Measurements from ENCODE around the gene FRMD5.

FRMD5 gene

GRCh38 chr15:44102675-44103254 is 92.3 kb downstream of the FRMD5 start:
- no peak overlapping the region for H3K4me3 ChIP-seq (ENCODE audit: low read length)
- DNase-seq (ENCODE audit: low read depth) = peak; percentile 87
- no peak for TF ChIP-seq CTCF (conservative IDR thresholded peaks at IDR 0.05; ENCODE audit: low read depth, low read length)

- no peak for TF ChIP-seq CTCF (conservative IDR thresholded peaks at IDR 0.05; ENCODE audit: low read depth, low read length)
Measured at GRCh38 chr15:44101944-44102343, 93.1 kb downstream of the FRMD5 start.

GRCh38 chr15:44101286-44101685 is 93.8 kb downstream of the FRMD5 start:
- no peak for DNase-seq (ENCODE audit: low read depth)
- no peak for TF ChIP-seq CTCF (conservative IDR thresholded peaks at IDR 0.05; ENCODE audit: low read depth, low read length)
- H3K4me3 ChIP-seq (ENCODE audit: low read length) = no peak overlapping the region

More at GRCh38 chr15:44101944-44102343, 93.1 kb downstream of the FRMD5 start:
- H3K4me3 ChIP-seq (ENCODE audit: low read length) = no peak overlapping the region
- peak; percentile 47 for DNase-seq (ENCODE audit: low read depth)

- no peak for DNase-seq (ENCODE audit: low read depth)
- TF ChIP-seq CTCF (conservative IDR thresholded peaks at IDR 0.05; ENCODE audit: low read depth, low read length) = no peak
- no peak overlapping the region for H3K4me3 ChIP-seq (ENCODE audit: low read length)
Measured at GRCh38 chr15:44099671-44100070, 95.4 kb downstream of the FRMD5 start.

- no peak overlapping the region for H3K4me3 ChIP-seq (ENCODE audit: low read length)
- no peak for DNase-seq (ENCODE audit: low read depth)
- TF ChIP-seq CTCF (conservative IDR thresholded peaks at IDR 0.05; ENCODE audit: low read depth, low read length) = no peak
Measured at GRCh38 chr15:44097552-44097951, 97.5 kb downstream of the FRMD5 start.

GRCh38 chr15:44096596-44096995 is 98.5 kb downstream of the FRMD5 start:
- no peak for TF ChIP-seq CTCF (conservative IDR thresholded peaks at IDR 0.05; ENCODE audit: low read depth, low read length)
- no peak for DNase-seq (ENCODE audit: low read depth)
- no peak overlapping the region for H3K4me3 ChIP-seq (ENCODE audit: low read length)

- no peak overlapping the region for H3K4me3 ChIP-seq (ENCODE audit: low read length)
- no peak for TF ChIP-seq CTCF (conservative IDR thresholded peaks at IDR 0.05; ENCODE audit: low read depth, low read length)
- DNase-seq (ENCODE audit: low read depth) = no peak
Measured at GRCh38 chr15:44094781-44095180, 100.3 kb downstream of the FRMD5 start.

Data from retinal pigment epithelial cell (primary cell).